Activated CD4-positive, alpha-beta T cell treated with anti-CD3 and anti-CD28 coated beads for 1 hour (primary cell): ENCODE results near the gene ESYT3.
"Not testable (repeated sequence)": the region's sequence is repeated elsewhere in the genome, so short reads cannot be mapped to it uniquely, and the experiment has no call there.

Experiments used
- DNase-seq: peaks from one replicate; pipeline ENCODE4 v3.0.0-alpha.2; 2020

Gene ESYT3

DNA sequence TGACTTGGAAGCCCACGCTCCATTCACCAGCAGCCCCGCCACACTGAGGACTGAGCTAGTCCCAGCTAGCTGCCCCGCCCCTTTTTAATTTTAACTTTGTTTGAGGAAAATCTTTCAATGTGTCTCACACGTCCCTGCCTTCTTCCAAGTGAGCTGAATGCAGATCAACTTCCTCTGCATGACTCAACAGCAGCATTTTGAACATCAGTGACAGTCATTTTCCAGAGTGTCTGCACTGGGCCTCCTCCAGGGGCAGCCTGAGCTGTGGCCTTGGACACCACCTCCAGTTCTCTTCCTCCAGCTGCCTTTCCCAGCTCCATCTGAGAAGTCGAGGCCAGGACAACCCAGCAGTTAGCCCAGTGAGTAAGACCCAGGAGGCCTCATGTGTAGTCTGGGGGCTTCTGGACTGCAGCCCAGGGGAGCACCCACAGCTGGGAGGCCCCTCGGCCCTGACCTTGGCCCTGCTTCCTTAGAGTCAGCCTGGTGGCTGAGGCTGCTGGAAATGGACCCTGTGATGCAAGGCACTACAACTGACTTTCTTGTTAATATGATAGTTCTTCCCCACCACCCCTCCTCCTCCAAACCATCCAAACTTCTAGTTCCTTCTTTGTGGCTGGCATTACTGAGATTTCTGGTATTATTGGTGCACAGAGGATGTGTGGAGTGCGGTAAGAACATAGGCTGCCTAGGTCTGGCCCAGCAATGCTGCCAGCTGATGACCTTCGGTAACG is 21.4 kb upstream of the ESYT3 start:
- DNase-seq: no peak

DNA sequence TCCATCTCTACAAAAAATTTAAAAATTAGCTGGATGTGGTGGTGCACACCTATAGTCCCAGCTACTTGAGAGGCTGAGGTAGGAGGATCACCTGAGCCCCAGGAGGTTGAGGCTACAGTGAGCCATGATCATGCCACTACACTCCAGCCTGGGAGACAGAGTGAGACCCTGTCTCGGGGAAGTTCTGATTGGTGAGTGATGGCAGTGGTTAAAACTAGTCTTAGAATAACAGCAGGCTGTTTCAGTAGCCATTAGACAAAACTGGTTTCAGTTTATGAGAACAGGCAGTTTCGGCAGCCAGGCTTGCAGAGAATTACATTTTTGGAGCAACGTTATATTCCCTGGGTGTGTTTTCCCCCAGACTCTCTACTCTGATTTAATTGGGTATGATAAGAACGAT is 18.2 kb upstream of the ESYT3 start:
- not testable (repeated sequence) for DNase-seq

DNA sequence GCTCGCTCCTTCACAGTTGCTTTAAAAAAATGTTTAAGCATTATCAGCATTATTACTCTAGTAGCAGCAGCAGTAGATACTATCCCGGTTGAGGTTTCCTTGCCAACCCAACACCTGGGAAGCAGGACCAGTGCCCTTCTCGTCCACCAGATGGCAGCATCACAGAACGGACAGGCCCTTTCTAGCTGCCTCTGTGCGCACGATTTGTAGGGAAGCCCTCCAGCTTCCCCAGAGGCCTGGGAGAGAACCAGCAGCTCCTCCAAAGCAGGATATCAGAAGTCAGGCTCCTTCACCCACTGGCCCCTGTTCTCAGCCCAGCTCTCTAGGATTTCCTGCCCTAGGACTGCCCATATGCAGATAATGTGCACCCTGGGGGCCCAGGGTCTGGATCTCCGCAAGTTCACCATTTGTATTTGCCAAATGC is 16.8 kb upstream of the ESYT3 start:
- peak; percentile 32 for DNase-seq

DNA sequence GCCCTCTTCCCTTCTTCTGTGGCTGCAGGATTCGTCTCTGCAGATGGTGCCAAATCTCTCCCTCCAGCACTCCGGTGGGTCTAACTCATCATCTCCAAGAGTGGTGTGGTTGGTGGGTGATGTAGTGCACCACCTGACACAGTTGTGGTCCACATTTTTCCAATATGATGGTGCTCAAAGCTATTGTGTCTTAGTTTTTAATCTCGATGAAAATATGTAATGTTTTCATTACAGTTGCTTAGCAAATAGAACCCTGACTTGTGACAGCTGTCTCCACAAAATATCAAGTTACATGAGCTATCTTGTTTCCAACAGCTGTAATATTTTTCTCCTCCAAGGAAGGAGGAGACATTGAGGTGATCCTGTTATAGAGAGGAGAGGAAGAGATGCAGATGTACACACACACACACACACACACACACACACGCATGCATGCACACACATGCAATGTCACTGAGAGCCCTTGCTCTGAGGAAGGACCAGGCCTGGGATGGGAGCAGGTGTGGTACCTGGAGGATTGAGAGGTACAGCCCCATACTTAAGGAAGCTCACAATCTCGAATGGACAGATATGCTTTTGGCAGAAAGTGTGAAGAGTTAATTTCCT is 15.7 kb upstream of the ESYT3 start:
- no peak for DNase-seq

DNA sequence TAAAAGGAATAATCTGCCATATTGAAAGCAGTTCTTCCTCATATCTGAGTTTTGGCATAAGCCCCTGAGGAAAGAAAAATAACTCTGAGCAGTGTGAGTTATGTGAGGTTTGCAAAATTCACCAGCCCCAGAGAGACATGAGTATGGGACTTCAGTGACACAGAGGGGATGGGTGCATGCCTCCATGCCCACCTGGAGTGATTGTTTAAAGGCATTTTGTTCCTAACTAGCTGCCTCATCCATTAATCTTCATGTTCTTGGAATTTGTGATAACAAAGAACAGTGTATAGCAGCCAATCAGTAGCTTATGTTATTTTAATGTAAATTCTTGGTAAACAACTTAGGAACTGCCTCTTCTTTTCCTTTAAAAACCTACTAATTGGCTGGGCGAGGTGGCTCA is 11.1 kb upstream of the ESYT3 start:
- DNase-seq: no peak

DNA sequence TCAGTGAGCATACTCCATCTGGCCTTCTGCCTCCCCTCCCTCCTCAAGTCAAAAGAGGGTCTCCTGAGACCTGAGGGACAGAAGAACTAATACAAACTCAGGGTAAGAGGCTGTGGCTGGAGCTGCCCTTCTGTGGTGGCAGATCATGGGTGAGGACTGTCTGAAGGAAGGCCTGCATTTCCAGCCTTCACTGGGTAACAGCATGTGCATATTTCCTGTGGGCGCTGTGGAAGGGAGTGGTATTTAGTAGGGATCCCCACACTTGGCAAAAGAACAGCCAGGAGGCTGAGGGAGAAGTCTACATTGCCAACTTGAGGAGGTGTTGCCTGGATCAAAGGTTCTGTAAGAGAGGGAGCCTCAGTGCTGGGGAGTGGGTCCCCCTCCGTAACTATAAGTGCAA is 10.1 kb upstream of the ESYT3 start:
- DNase-seq: no peak

DNA sequence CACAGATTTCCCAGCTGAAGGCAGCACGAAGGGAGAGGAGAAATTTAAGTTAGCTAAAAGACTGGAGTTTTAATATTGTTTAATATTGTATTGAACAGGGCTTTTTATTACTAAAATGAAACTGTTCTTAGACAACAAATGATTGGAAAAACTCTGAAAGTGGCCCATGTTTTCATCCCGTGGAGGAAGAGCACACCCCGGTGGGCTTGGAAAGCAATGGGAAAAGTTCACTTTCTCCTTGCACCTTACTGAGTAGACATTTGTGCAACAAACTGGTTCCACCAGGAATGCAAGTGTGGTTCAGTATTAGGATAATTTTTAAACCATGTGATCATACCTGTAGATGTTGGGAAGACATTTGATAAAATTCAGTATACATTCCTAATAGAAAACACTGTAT is 8.2 kb upstream of the ESYT3 start:
- DNase-seq: no peak

DNA sequence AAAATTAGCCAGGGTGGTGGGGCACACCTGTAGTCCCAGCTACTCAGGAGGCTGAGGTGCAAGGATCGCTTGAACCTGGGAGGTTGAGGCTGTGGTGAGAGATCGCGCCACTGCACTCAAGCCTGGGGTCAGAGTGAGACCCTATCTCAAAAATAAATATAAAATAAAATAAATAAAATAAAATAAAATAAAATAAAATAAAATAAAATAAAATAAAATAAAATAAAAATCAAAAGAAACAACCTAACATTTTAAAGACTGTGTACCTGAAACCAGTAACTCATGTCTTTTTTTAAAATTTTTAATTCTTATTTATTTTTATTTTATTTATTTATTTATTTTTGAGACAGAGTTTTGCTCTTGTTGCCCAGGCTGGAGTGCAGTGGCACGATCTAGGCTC is 7.7 kb upstream of the ESYT3 start:
- DNase-seq: not testable (repeated sequence)

DNA sequence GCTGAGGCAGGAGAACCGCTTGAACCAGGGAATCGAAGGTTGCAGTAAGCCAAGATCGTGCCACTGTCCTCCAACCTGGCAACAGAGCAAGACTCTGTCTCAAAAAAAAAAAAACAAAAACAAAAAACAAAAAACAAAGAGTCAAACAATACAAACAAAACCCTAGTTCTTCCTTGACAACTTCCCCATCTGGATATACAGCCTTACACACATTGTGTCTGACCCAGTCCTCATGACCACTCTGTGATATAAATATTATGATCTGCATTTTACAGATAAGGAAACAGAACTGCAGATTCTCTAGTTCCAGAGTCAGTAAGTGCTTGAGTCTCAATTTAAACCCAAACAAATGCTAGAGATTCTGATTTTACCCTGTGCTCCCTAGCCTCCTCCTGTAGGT is 4.8 kb upstream of the ESYT3 start:
- no peak for DNase-seq

DNA sequence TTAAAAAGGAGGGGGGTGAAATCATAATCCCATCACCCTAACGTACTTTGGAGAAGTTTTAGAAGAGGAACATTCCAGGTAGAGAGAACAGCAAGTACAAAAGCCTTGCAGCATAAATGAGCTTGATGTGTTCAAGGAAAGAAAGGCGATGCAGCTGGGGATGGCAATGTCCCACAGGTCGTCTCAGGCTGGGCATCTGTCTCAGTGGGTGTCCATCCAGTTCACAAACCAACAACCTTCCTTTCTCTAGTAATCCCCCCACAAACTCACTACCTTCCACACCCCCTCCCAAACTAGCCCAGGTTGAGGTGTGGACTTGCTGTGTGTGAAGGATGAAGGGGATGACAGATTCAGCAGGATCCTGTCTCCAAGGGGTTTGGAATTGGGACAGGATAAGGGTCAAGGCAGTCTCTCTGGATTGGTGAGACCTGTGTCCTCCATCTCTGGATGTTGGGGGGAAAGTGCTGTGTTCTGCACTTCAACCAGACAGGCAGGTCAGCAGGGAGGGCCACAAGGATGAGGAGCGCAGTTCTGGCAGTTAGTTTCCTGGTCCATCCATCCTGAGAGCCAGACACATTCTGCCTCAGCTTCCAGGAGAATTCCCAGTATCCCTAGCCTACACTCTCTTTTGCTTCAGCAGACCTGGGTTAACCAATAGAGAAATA is 1.7 kb upstream of the ESYT3 start:
- no peak for DNase-seq

DNA sequence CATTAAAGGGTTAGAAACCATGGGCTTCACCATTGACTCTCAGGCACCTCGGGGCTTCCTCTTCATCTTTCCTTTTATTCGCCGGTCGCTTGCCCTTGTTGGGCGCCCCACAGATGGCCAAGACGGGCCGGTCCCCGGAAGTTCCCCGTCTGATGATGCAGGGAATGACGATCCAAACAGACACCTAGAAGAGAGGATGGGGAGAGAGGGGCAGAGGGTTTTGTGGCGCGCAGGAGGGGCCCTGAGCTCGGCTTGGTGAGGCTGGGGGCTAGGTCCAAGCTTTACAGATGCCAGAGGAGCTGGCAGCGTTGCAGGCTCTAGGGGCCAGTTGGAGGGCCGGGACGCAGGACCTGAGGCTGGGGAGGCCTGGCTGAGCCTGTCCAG is 532 bp upstream of the ESYT3 start:
- no peak for DNase-seq

DNA sequence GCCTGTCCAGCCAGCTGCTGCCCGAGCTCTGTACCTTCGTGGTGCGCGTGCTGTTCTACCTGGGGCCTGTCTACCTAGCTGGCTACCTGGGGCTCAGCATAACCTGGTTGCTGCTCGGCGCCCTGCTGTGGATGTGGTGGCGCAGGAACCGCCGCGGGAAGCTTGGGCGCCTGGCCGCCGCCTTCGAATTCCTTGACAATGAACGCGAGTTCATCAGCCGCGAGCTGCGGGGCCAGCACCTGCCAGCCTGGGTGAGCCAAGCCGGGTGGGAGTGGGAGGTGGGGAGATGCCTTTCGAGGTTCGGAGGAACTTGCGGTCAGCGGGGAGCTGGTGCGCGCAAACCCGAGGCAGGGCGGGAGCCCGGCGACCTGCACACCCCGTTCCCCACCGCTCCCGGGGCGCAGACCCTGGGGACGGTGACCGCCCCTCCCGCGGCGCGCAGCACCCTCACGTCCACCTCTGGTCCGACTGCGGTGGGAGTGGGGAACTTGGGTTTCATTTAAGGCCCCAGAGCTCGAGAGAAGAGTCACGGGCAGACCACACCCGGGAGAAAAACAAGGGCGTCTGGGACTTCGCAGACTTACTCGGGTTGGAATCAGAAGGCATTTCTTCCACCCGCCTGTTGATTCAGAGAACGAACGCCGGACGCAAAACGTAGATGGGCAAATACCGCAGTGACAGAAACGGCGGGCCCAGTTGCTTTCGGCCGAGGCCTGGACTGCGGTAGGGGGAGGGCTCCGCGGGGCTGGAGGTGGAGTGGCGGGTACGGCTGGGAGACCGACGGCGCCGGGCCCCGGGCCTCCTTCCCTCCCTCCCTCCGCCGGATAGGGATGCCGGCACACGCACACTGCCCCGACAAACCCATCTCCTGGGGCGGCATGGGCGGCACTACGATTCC is 708 bp downstream of the ESYT3 start:
- no peak for DNase-seq

DNA sequence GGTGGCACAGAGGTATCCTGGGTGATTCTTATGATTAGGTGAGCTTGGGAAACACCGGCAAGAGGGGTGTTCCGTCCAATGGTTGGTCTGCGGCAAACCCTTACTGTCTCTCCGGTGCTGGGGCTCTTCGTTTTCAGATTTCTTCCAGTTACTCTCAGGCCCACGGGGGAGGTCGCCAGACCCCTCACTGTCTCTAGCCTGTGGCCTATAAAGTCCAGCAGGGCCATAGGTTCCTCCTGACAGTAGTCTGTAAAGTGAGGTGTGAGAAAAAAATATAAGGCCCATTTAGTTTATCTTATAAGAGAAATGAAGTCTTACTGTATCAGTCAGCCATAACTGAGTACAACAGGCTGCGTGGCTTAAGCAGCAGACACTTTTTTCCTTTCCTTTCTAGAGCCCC is 1.4 kb downstream of the ESYT3 start:
- DNase-seq: no peak

DNA sequence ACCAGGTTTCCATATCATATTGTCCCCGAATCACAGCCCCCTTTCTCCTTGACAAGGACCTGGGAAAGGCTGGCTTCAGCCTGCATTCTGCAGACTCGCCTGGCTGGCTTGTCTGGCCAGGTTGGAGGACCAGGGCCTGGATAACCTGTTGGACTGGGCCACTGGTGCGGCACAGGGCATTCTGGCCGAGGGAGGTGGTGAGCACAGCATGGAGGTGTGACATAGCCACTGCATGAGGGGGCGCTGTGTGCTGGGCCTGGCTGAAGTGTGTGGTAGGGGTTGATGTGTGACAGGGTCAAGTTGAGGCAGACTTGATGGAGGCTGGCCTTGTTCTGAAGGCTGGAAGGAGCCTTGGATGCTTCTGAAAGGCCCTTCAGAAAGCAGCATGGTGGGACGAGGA is 2.9 kb downstream of the ESYT3 start:
- no peak for DNase-seq

DNA sequence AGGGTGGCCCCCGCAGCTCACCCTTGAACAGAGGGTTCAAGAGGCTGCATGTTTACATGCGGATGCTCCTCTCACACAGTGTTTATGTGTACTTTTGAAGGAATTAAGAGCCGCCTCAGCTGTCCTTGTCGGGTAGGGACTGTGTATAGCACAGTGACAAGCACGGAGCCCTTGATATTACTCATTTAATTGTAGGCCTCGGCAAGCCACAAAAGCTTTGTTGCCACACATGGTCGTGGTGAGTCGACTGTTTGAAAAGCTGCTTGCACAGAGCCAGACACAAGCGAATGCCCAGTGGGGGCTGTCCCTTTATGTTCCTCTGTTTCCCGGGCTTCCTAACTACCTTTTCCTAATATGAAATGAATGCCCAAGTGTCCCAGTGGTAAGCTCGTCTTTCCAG is 4.5 kb downstream of the ESYT3 start:
- no peak for DNase-seq

DNA sequence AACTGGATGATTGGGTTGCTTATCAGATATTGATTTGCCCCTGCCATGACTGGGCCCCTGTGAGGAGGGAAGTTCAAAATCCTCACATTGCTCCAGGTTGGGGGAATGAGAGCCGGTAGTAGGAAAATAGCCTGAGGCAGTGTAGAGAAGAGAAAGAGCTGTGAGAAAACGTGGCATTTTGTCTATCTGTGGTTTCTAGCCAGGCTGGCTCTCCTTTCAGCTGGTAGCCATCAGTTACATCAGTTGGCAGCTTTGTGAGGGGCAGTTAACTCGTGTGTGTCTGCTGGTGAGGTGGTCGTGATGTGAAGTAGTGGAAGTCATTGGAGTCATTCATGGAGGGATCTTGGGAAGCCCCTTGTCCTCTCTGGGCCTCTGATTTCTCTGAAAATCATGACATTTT is 5.2 kb downstream of the ESYT3 start:
- DNase-seq: no peak

DNA sequence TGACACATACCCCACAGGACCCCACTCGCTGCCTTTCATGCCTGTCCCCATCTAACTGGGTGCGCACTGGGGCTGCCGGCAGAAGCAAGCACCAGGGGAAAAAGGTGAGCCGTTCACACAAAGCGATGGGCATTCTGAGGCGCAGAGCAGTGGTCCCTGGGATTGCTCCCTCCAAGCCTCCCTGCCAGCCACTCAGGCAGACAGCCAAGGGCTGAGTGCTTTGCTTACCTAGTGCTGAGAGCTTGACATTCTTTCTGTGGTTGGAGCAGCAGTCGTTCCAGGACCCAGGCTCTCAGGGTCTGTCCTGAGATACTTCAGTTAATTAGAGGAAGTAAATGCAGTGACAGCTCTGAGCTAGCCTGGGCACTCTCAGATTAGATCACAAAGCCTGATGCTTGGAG is 5.7 kb downstream of the ESYT3 start:
- no peak for DNase-seq

DNA sequence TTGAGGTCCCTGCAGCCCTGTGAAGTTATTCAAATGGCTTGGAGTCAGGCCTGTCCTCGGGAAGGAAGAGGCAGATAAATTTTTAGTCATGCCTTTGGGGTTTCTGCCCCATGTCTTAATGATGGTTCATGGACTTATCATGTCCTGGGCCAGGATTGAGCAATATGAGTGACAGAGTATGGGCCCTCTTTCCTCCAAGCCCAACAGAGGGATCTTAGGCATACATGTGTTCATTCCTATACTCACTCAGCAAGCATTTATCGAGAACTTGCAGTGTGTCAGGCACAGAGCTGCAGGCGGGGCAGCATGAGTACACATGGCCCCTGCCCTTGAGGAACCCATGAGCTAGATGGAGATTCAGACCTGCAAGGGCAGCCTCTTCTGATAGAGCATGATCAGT is 6.2 kb downstream of the ESYT3 start:
- no peak for DNase-seq

DNA sequence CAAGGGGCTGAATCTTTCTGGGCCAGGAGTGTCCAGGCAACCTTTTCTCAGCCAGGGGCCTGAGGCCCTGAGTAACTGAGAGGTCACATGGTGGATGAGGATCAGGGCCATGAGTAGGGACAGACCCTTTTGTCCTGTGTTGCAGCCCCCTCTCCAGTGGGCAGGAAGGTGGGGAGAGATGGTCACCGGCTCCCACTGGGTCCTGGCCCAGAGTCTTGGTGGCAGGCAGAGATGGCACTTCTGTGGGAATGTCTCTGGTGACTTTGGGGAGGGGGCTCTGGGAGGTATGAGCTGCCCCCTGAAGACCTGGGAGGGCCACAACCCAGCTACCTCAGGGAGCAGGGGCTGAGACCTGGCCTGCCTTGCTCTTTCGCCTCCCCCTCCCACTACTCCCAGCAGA is 6.8 kb downstream of the ESYT3 start:
- no peak for DNase-seq

DNA sequence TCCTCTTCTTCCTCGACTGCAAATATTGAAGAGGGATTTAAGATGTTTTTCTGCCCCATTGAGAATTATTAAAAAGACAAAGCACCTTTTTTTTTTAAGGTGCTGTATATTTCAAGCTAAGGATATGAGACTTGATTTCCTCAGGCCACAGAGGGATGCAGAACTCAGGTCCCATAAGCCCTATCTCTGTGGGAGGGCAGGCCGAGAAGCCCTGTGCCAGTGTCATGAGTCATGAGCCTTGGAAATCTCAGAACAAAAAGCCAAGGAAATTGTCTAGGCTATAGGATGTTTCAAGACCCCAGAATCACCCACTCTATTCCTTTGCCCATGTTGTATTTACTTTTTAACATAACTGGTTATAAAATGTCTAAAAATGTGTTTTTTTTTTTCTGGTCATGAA is 7.3 kb downstream of the ESYT3 start:
- DNase-seq: no peak

DNA sequence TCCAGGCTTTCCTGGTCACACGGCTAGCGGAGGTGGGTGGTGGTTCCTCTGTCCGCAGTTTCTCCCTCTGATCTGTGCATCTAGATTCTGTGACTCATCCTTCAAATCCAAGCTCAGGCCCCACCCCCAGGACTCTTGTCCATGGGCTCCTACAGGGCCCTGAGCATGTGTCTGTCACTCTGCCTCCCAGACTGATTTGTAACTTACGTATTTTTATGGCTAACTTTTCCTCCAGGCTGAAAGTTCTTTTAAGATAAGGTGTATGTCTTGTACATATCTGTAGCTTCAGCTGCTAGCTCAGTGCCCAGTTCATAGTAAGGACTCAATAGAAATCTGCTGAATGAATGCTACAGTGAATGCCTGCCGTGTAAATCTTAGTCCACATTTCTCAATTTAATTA is 8.0 kb downstream of the ESYT3 start:
- DNase-seq: no peak

DNA sequence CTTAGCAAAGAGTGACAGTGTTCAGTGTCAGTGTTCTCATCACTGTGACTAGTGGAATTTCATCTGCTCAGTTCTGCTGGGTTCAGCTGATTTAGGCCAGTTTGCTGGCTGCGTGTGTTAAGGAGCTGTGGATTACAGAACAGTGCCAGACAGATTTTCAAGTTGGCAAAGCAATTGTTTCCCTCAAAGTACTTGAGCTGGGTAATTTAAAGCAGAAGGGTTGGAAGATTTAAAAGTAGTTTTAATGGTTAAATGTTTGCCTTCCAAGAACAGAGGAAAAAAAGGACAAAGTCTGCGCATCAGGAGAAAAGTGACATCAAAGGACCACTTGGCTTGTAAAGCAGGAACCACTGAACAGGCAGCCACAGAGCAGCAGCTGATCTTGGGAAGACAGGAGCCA is 8.7 kb downstream of the ESYT3 start:
- no peak for DNase-seq
